IPS-11a (cell line): ENCODE results near the gene UBE4A.
A peak's percentile ranks its signal among the peaks of the same experiment; 100 is the strongest.

Source experiments
- H3K4me3 ChIP-seq: one replicate; pipeline ENCODE4 v1.5.1; 2013; ENCODE audit warnings: low read depth, low read length, control low read depth

The UBE4A gene

GRCh38 chr11:118359295-118359958 lies at the start of gene UBE4A:
Gene UBE4A (plus strand): TSS chr11:118359600. CDS start chr11:118365081, 5,481 bp downstream.
- H3K4me3 ChIP-seq: peak within 1 kb of the TSS; percentile 78

GRCh38 chr11:118310271-118310670 lies 49.1 kb upstream of the UBE4A start:
- H3K4me3 ChIP-seq: no peak overlapping the region

- no peak overlapping the region for H3K4me3 ChIP-seq
Observed at GRCh38 chr11:118310781-118311485, 48.5 kb upstream of the UBE4A start.

- no peak overlapping the region for H3K4me3 ChIP-seq
Observed at GRCh38 chr11:118311518-118311917, 47.9 kb upstream of the UBE4A start.

GRCh38 chr11:118312328-118312727 lies 47.1 kb upstream of the UBE4A start:
- no peak overlapping the region for H3K4me3 ChIP-seq

GRCh38 chr11:118313242-118313641 lies 46.2 kb upstream of the UBE4A start:
- no peak overlapping the region for H3K4me3 ChIP-seq

- no peak overlapping the region for H3K4me3 ChIP-seq
Observed at GRCh38 chr11:118314988-118315411, 44.4 kb upstream of the UBE4A start.

GRCh38 chr11:118318124-118318523 lies 41.3 kb upstream of the UBE4A start:
- H3K4me3 ChIP-seq: no peak overlapping the region

GRCh38 chr11:118318581-118319336 lies 40.6 kb upstream of the UBE4A start:
- no peak overlapping the region for H3K4me3 ChIP-seq

- H3K4me3 ChIP-seq: no peak overlapping the region
Observed at GRCh38 chr11:118319337-118319707, 40.1 kb upstream of the UBE4A start.

- no peak overlapping the region for H3K4me3 ChIP-seq
Observed at GRCh38 chr11:118320515-118320914, 38.9 kb upstream of the UBE4A start.

- H3K4me3 ChIP-seq: no peak overlapping the region
Observed at GRCh38 chr11:118321386-118322082, 37.9 kb upstream of the UBE4A start.

- H3K4me3 ChIP-seq: no peak overlapping the region
Observed at GRCh38 chr11:118322721-118323120, 36.7 kb upstream of the UBE4A start.

GRCh38 chr11:118325283-118325682 lies 34.1 kb upstream of the UBE4A start:
- no peak overlapping the region for H3K4me3 ChIP-seq

GRCh38 chr11:118328745-118329144 lies 30.7 kb upstream of the UBE4A start:
- H3K4me3 ChIP-seq: no peak overlapping the region

- no peak overlapping the region for H3K4me3 ChIP-seq
Observed at GRCh38 chr11:118334745-118335144, 24.7 kb upstream of the UBE4A start.

GRCh38 chr11:118338637-118339061 lies 20.8 kb upstream of the UBE4A start:
- no peak overlapping the region for H3K4me3 ChIP-seq

GRCh38 chr11:118339281-118339961 lies 20.0 kb upstream of the UBE4A start:
- no peak overlapping the region for H3K4me3 ChIP-seq

- no peak overlapping the region for H3K4me3 ChIP-seq
Observed at GRCh38 chr11:118340449-118340848, 19.0 kb upstream of the UBE4A start.

- no peak overlapping the region for H3K4me3 ChIP-seq
Observed at GRCh38 chr11:118341261-118341660, 18.1 kb upstream of the UBE4A start.
